CD14-positive monocyte (primary cell): ENCODE measurements around the gene SAMD11. TPM values are rescaled to one million over a fixed set of nuclear protein-coding genes. Genes with fewer than 3 reads are reported as not detected.

Experiments used
- DNase-seq, 3 donors: peaks; one replicate each; pipeline ENCODE4 v3.0.0-alpha.2; 2011 to 2022
- H2AFZ ChIP-seq: 2 replicates; pipeline ENCODE4 v1.6.0; 2012; ENCODE audit warnings: mild to moderate bottlenecking, low read depth, low read length, inconsistent platforms; ENCODE audit not compliant: insufficient read depth, poor library complexity, severe bottlenecking
- H3K27ac ChIP-seq, 2 donors: 1 replicate in 1 of 2; 2 replicates in 1 of 2; pipeline ENCODE4 v1.5.1; 2012 to 2013; ENCODE audit warnings: low read length in 2 of 2, control low read depth in 1 of 2, inconsistent platforms in 1 of 2, low read depth in 1 of 2, mild to moderate bottlenecking in 1 of 2
- H3K27me3 ChIP-seq, 2 donors: one replicate each; pipeline versions ENCODE4 v1.6.0 to v1.6.1; 2011 to 2013; ENCODE audit warnings: low read length in 2 of 2; ENCODE audit not compliant: control insufficient read depth in 2 of 2, insufficient read depth in 2 of 2
- H3K36me3 ChIP-seq, 2 donors: replicated peaks in 1 of 2; 1 replicate in 1 of 2; 2 replicates in 1 of 2; pipeline versions ENCODE4 v1.5.1 to v1.6.1; 2012 to 2013; ENCODE audit warnings: low read length in 2 of 2, control low read depth in 1 of 2, inconsistent platforms in 1 of 2, mild to moderate bottlenecking in 1 of 2; ENCODE audit not compliant: insufficient read depth in 2 of 2, control insufficient read depth in 1 of 2
- H3K4me1 ChIP-seq, 2 donors: 1 replicate in 1 of 2; 2 replicates in 1 of 2; pipeline versions ENCODE4 v1.5.1 to v1.6.1; 2012 to 2013; ENCODE audit warnings: low read length in 2 of 2, control low read depth in 1 of 2, inconsistent platforms in 1 of 2, mild to moderate bottlenecking in 1 of 2, moderate library complexity in 1 of 2; ENCODE audit not compliant: insufficient read depth in 2 of 2, control insufficient read depth in 1 of 2
- H3K4me2 ChIP-seq: replicated peaks from 2 replicates; pipeline ENCODE3; 2012; ENCODE audit warnings: low read length, moderate library complexity, mild to moderate bottlenecking; ENCODE audit not compliant: poor library complexity, severe bottlenecking; ENCODE audit errors: extremely low read depth
- H3K4me3 ChIP-seq, 3 experiments: fragments of 200-600 bp in 1 of 3; sonication (generic) in 1 of 3; replicated peaks in 1 of 3; 1 replicate in 2 of 3; 2 replicates in 1 of 3; pipeline ENCODE4 v1.5.1; 2011 to 2013; ENCODE audit warnings: low read length in 3 of 3, mild to moderate bottlenecking in 3 of 3, control low read depth in 2 of 3, low read depth in 2 of 3, inconsistent platforms in 1 of 3, moderate library complexity in 1 of 3
- H3K79me2 ChIP-seq: 2 replicates; pipeline ENCODE4 v1.6.0; 2012; ENCODE audit warnings: mild to moderate bottlenecking, control low read depth, inconsistent platforms, low read length, moderate library complexity; ENCODE audit not compliant: insufficient read depth
- H3K9ac ChIP-seq: 2 replicates; pipeline ENCODE4 v1.6.0; 2017; ENCODE audit warnings: low read length, mild to moderate bottlenecking; ENCODE audit not compliant: insufficient read depth, poor library complexity, severe bottlenecking
- H3K9me3 ChIP-seq, 2 donors: replicated peaks in 1 of 2; 1 replicate in 1 of 2; 2 replicates in 1 of 2; pipeline versions ENCODE4 v1.5.1 to v1.6.1; 2012 to 2013; ENCODE audit warnings: low read length in 2 of 2, control low read depth in 1 of 2; ENCODE audit not compliant: control insufficient read depth in 1 of 2, insufficient read depth in 1 of 2
- H4K20me1 ChIP-seq: 2 replicates; pipeline ENCODE4 v1.6.0; 2012; ENCODE audit warnings: mild to moderate bottlenecking, low read length, control low read depth, moderate library complexity; ENCODE audit not compliant: insufficient read depth
- H3K27ac Mint-ChIP-seq, 7 donors: one replicate each; pipeline ENCODE4 v1.8.0; 2020; ENCODE audit warnings: mild to moderate bottlenecking in 7 of 7, mixed read lengths in 7 of 7, moderate library complexity in 6 of 7, inconsistent platforms in 2 of 7
- H3K27me3 Mint-ChIP-seq, 3 donors: one replicate each; pipeline ENCODE4 v1.8.0; 2021 to 2022; ENCODE audit warnings: low read depth in 3 of 3, mild to moderate bottlenecking in 3 of 3, mixed read lengths in 3 of 3, moderate library complexity in 3 of 3, inconsistent platforms in 1 of 3
- H3K36me3 Mint-ChIP-seq, 2 donors: one replicate each; pipeline ENCODE4 v1.8.0; 2020; ENCODE audit warnings: mixed read lengths in 2 of 2, inconsistent platforms in 1 of 2, mild to moderate bottlenecking in 1 of 2
- H3K4me1 Mint-ChIP-seq: one replicate; pipeline ENCODE4 v1.8.0; 2020; ENCODE audit warnings: mild to moderate bottlenecking, mixed read lengths
- H3K4me3 Mint-ChIP-seq, 2 donors: one replicate each; pipeline ENCODE4 v1.8.0; 2020; ENCODE audit warnings: mild to moderate bottlenecking in 2 of 2, mixed read lengths in 2 of 2, moderate library complexity in 1 of 2
- H3K9me3 Mint-ChIP-seq, 7 donors: one replicate each; pipeline ENCODE4 v1.8.0; 2020 to 2022; ENCODE audit warnings: mixed read lengths in 7 of 7, mild to moderate bottlenecking in 6 of 7, moderate library complexity in 6 of 7, inconsistent platforms in 2 of 7
- WGBS: methylation state at CpG from one replicate; pipeline ENCODE4 v1.1.5; 2013; ENCODE audit warnings: missing lambda C conversion rate; ENCODE audit not compliant: insufficient coverage; 5-methylcytosine and 5-hydroxymethylcytosine counted together
- intact Hi-C, 2 donors: fragments of 100-400 bp; cut with micrococcal nuclease; formaldehyde crosslinking; loops; one replicate each; pipeline versions ENCODE4 v1.15.0 to v1.15.1; 2023
- polyA plus RNA-seq, 3 donors: library from polyadenylated mRNA; depleted of rRNA in 1 of 3; unstranded in 2 of 3; stranded (reverse) in 1 of 3; fragments of 300-500 nt in 2 of 3; fragments of >200 nt in 1 of 3; fragmentation: Illumina TruSeq in 2 of 3; gene quantifications; 1 replicate in 2 of 3; 2 replicates in 1 of 3; pipeline ENCODE4 v1.2.3, GENCODE V29; 2012 to 2021
- TF ChIP-seq, protein P1 (sequence below): fragments of 200-600 bp; IDR thresholded peaks from one replicate; pipeline ENCODE4 v1.8.0; 2022; ENCODE audit warnings: antibody characterized with exemption, mild to moderate bottlenecking

The SAMD11 gene
- polyA plus RNA-seq, 3 donors: not detected

DNA sequence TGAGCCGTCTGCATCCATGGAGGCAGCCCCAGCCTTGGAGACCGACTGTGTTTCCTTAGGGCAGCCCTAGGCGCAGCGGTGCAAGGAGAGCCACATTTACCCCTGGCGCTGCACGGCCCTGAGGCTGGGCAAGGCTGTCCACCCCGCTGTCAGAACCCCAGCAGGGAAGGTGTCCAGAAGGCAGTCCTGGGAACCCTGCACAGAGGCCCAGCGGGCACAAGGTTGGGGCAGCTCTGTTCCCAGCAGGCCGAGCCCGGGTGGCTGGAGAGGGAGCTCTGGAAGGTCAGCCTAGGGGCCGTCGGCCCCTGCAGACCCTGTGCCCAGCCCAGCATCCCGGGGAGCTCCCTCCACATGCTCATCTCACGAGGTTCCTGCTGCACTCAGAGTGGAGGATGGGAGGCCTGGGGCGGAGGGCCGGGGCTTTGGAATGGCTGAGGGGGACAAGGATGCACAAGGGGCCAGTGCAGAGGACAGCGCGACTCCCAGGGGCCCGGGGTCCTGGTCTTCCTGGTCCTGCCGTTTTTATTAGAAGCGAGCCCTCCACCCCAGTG is 19.9 kb upstream of the SAMD11 start:
- over 99% methylated on average over 10 of the region's 21 CpGs for WGBS
- no peak overlapping the region for H3K27ac Mint-ChIP-seq

DNA sequence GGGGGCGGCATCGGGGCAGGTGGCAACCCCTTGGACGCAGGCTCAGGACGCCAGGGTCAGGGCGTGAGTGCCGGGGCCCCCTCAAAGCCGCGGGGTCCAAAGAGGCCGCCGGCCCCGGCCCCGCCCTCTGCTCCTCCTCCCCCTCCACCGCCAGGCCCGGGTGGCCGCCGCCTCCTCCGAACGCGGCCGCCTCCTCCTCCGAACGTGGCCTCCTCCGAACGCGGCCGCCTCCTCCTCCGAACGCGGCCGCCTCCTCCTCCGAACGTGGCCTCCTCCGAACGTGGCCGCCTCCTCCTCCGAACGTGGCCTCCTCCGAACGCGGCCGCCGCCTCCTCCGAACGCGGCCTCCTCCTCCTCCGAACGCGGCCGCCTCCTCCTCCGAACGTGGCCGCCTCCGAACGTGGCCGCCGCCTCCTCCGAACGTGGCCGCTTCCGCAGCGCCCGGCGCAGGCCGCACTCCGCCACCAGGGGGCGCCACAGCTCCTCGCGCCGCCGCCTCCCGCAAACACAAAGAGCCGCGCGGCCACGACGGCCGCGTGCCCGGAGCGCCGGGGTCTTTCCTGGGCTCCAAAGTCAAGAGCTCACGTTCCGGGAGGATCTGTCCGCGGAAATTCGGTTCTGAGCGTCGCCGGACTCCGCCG is 19.3 kb upstream of the SAMD11 start:
- Mint-ChIP-seq H3K9me3 (peaks cover 0 to 3% (median 0%) of the 10 kb centered on the region in 7 donors), H3K4me3 (peak overlapping the region; percentile 74 to 81), H3K27ac (peak overlapping the region in 1 of 7 donors; percentile 80), H3K4me1 (peaks cover 19% of the 10 kb centered on the region), H3K27me3 (peaks cover 34 to 57% (median 36%) of the 10 kb centered on the region in 3 donors), H3K36me3 (peaks cover 0 to 3% of the 10 kb centered on the region in 2 donors)
- peak; percentile 52 to 75 (median 68) for DNase-seq
- H3K27me3 ChIP-seq: peaks cover 0 to 30% of the 10 kb centered on the region in 2 donors
- peak overlapping the region; percentile 27 for H3K9ac ChIP-seq
- peak overlapping the region in 1 of 3 experiments; percentile 62 for H3K4me3 ChIP-seq
- no peaks in the 10 kb centered on the region for H4K20me1 ChIP-seq
- H3K36me3 ChIP-seq: no peaks in the 10 kb centered on the region
- TF ChIP-seq, protein P1, sequence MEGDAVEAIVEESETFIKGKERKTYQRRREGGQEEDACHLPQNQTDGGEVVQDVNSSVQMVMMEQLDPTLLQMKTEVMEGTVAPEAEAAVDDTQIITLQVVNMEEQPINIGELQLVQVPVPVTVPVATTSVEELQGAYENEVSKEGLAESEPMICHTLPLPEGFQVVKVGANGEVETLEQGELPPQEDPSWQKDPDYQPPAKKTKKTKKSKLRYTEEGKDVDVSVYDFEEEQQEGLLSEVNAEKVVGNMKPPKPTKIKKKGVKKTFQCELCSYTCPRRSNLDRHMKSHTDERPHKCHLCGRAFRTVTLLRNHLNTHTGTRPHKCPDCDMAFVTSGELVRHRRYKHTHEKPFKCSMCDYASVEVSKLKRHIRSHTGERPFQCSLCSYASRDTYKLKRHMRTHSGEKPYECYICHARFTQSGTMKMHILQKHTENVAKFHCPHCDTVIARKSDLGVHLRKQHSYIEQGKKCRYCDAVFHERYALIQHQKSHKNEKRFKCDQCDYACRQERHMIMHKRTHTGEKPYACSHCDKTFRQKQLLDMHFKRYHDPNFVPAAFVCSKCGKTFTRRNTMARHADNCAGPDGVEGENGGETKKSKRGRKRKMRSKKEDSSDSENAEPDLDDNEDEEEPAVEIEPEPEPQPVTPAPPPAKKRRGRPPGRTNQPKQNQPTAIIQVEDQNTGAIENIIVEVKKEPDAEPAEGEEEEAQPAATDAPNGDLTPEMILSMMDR: peak; percentile 81
- H3K9me3 ChIP-seq: no peaks in the 10 kb centered on the region
- 4% methylated on average over 56 of the region's 91 CpGs for WGBS
- no peaks in the 10 kb centered on the region for H3K79me2 ChIP-seq
- peaks cover 24 to 27% of the 10 kb centered on the region in 2 donors for H3K4me1 ChIP-seq
- H2AFZ ChIP-seq: peak overlapping the region; percentile 76
- intact Hi-C loops: loop anchor here (2.0 to 10.0 kb wide), 2 partner anchors 60 to 70 kb away; partner anchors contain the start of genes KLHL17 (in 1 of the 2) and PLEKHN1 (in 1 of the 2)
- peak overlapping the region; percentile 78 for H3K4me2 ChIP-seq
- no peak overlapping the region for H3K27ac ChIP-seq

More for the DNA sequence above, 19.9 kb upstream of the SAMD11 start:
- Histone ChIP-seq H3K4me2 (peak overlapping the region; percentile 78), H3K27ac (no peak overlapping the region), H3K27me3 (peaks cover 0 to 30% of the 10 kb centered on the region in 2 donors), H3K9ac (no peak overlapping the region), H3K9me3 (no peaks in the 10 kb centered on the region), H3K4me1 (peaks cover 24 to 27% of the 10 kb centered on the region in 2 donors), H3K36me3 (no peaks in the 10 kb centered on the region), H4K20me1 (no peaks in the 10 kb centered on the region), H3K79me2 (no peaks in the 10 kb centered on the region), H2AFZ (no peak overlapping the region), H3K4me3 (no peak overlapping the region)
- peak overlapping the region in 1 of 2 donors; percentile 21 for H3K4me3 Mint-ChIP-seq
- intact Hi-C loops: loop anchor here (2.0 to 10.0 kb wide), 2 partner anchors 61 to 71 kb away; partner anchors contain the start of genes KLHL17 (in 1 of the 2) and PLEKHN1 (in 1 of the 2)
- TF ChIP-seq, protein P1: no peak
- H3K4me1 Mint-ChIP-seq: peaks cover 19% of the 10 kb centered on the region
- H3K9me3 Mint-ChIP-seq: peaks cover 0 to 3% (median 0%) of the 10 kb centered on the region in 7 donors
- H3K36me3 Mint-ChIP-seq: peaks cover 0 to 3% of the 10 kb centered on the region in 2 donors
- peak in 1 of 3 donors; percentile 3 for DNase-seq
- H3K27me3 Mint-ChIP-seq: peaks cover 34 to 64% (median 42%) of the 10 kb centered on the region in 3 donors
